SU-DHL-6 (cell line): ENCODE measurements around the gene TRAPPC10.

Experiments
- EZH2phosphoT487 ChIP-seq: fragments of 200-600 bp; sonication (generic), shearing (Covaris generic); conservative IDR thresholded peaks from 2 replicates; pipeline ENCODE4 v1.6.1; 2018; ENCODE audit warnings: mild to moderate bottlenecking, antibody characterized with exemption, low read length, moderate library complexity, mixed read lengths
- TF ChIP-seq, protein P1 (sequence below): fragments of 200-600 bp; sonication (generic); IDR thresholded peaks from one replicate; pipeline ENCODE4 v1.5.1; 2017; ENCODE audit warnings: antibody characterized with exemption, mild to moderate bottlenecking, low read length, moderate library complexity; ENCODE audit not compliant: insufficient read depth, poor library complexity, severe bottlenecking

DNA sequence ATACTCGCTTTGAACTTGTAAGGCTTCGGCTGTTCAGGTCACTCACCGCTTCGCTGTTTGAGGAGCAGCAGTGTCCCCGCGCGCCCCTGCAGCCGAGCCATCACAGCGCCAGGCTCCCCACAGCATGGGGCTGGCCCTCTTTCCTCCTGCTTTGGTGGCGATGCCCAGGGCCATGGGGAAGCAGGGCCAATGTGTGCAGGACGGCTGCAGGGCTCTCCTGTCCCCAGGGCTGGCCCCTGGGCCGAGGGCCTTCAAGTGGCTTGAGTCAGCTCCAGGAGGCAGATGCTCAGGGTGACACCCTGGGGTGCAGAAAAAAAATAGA is 38.5 kb upstream of the TRAPPC10 start:
- TF ChIP-seq, protein P1, sequence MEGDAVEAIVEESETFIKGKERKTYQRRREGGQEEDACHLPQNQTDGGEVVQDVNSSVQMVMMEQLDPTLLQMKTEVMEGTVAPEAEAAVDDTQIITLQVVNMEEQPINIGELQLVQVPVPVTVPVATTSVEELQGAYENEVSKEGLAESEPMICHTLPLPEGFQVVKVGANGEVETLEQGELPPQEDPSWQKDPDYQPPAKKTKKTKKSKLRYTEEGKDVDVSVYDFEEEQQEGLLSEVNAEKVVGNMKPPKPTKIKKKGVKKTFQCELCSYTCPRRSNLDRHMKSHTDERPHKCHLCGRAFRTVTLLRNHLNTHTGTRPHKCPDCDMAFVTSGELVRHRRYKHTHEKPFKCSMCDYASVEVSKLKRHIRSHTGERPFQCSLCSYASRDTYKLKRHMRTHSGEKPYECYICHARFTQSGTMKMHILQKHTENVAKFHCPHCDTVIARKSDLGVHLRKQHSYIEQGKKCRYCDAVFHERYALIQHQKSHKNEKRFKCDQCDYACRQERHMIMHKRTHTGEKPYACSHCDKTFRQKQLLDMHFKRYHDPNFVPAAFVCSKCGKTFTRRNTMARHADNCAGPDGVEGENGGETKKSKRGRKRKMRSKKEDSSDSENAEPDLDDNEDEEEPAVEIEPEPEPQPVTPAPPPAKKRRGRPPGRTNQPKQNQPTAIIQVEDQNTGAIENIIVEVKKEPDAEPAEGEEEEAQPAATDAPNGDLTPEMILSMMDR, result no peak
- no peak for TF ChIP-seq EZH2phosphoT487
